Type B pancreatic cell (in vitro differentiated cells): ENCODE data around the gene KCTD16. TPM values are rescaled to one million over a fixed set of nuclear protein-coding genes. Genes with fewer than 3 reads are reported as not detected.

Experiments
- DNase-seq: peaks from one replicate; pipeline ENCODE4 v3.0.0; 2021; ENCODE audit warnings: mixed read lengths; ENCODE audit not compliant: unreplicated experiment; ENCODE audit errors: extremely low spot score
- H3K27ac Mint-ChIP-seq: 2 replicates; pipeline ENCODE4 v1.8.0; 2021; ENCODE audit warnings: mild to moderate bottlenecking, mixed read lengths
- H3K27me3 Mint-ChIP-seq: 2 replicates; pipeline ENCODE4 v1.8.0; 2021; ENCODE audit warnings: mixed read lengths
- H3K36me3 Mint-ChIP-seq: 2 replicates; pipeline ENCODE4 v1.8.0; 2021; ENCODE audit warnings: mixed read lengths
- H3K4me1 Mint-ChIP-seq: one replicate; pipeline ENCODE4 v1.8.0; 2021; ENCODE audit warnings: mixed read lengths; ENCODE audit not compliant: unreplicated experiment
- H3K4me3 Mint-ChIP-seq: 2 replicates; pipeline ENCODE4 v1.8.0; 2021; ENCODE audit warnings: mild to moderate bottlenecking, mixed read lengths
- H3K9me3 Mint-ChIP-seq: 2 replicates; pipeline ENCODE4 v1.8.0; 2021; ENCODE audit warnings: mixed read lengths
- total RNA-seq: library from RNA; stranded (reverse); gene quantifications from 2 replicates; pipeline ENCODE4 v1.2.1, GENCODE V29; 2021; ENCODE audit warnings: low replicate concordance
- TF ChIP-seq, protein P1 (sequence below): fragments of 200-600 bp; sonication (generic); conservative IDR thresholded peaks from 2 replicates; pipeline ENCODE4 v1.5.0; 2021; ENCODE audit warnings: antibody characterized with exemption, mild to moderate bottlenecking

Gene KCTD16
- total RNA-seq, 1 donor from 2014 or later, result 3.0 TPM

DNA sequence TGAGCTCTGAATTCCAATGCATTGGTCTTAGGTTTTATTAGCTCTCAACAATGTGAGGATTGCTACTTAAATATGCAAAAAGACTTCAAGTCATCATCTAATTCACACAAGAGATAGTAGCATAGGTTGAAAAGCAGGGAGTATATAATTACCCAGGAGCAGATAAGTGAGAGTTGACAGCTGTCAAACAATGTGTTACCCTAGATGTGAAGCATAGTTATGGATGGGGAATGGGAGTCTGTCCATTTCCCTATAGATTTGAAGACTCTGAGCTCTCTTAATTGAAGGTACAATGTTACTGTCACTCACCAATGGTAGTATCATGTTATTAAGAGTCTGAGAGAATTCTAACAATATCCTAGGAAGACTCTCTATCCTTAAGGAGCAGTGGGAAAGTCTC lies 160.7 kb downstream of the KCTD16 start:
- TF ChIP-seq, protein P1, sequence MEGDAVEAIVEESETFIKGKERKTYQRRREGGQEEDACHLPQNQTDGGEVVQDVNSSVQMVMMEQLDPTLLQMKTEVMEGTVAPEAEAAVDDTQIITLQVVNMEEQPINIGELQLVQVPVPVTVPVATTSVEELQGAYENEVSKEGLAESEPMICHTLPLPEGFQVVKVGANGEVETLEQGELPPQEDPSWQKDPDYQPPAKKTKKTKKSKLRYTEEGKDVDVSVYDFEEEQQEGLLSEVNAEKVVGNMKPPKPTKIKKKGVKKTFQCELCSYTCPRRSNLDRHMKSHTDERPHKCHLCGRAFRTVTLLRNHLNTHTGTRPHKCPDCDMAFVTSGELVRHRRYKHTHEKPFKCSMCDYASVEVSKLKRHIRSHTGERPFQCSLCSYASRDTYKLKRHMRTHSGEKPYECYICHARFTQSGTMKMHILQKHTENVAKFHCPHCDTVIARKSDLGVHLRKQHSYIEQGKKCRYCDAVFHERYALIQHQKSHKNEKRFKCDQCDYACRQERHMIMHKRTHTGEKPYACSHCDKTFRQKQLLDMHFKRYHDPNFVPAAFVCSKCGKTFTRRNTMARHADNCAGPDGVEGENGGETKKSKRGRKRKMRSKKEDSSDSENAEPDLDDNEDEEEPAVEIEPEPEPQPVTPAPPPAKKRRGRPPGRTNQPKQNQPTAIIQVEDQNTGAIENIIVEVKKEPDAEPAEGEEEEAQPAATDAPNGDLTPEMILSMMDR, result no peak

DNA sequence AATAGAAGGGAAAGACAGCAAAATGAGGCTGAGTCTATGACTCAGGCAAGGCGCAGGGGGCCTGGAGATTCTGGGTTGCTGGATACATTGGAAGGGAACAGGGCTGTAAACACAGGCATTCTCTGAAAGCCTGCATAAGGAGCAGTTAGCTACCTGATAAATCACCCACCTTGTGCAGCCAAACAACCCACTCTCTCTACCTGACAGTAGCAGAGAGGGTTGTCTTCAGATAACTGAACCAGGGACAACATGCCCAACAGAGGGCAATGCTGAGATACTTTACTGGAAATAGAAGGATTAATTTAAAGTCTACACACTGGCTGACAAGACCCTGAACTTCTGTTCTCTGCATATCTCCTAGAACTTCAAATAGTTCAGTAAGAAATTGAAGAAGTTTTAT lies 161.6 kb downstream of the KCTD16 start:
- H3K9me3 Mint-ChIP-seq, result no peaks in the 10 kb centered on the region
- H3K4me3 Mint-ChIP-seq, result no peak overlapping the region
- H3K4me1 Mint-ChIP-seq, result peaks cover 3% of the 10 kb centered on the region
- DNase-seq, result no peak
- TF ChIP-seq, protein P1, result peak; percentile 36
- H3K27ac Mint-ChIP-seq, result no peak overlapping the region
- no peaks in the 10 kb centered on the region for H3K27me3 Mint-ChIP-seq
- no peaks in the 10 kb centered on the region for H3K36me3 Mint-ChIP-seq

More for the DNA sequence above, 160.7 kb downstream of the KCTD16 start:
- Mint-ChIP-seq H3K36me3 (no peaks in the 10 kb centered on the region), H3K9me3 (no peaks in the 10 kb centered on the region), H3K4me1 (peaks cover 3% of the 10 kb centered on the region), H3K4me3 (no peak overlapping the region), H3K27me3 (no peaks in the 10 kb centered on the region), H3K27ac (no peak overlapping the region)
- DNase-seq, result no peak

DNA sequence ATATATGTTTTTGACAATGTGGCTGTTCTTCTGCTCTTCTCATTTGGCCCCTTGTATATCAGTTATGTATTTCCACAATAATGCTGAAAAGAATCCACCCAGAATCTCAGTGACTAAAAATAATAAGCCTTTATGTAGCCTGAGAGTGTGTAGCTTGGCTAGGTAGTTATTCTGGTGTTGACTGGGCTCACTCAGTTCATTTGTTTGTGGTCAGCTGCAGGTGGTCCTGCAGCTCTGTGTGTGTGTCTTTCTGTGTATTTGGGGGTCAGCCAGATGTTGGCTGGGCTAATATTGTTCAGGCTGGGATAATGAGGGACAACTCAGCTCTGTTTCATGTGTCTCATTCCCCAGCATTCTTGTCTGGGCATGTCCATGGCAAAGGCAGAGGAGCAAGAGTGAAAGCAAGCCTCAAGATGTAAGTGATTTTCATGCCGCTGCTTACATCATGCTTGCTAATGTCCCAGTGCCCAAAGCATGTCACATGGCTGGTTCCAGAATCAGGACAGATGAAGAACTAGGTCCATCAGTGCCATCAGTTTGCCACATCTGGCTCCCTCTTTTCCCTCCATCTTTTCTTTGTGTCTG lies 162.8 kb downstream of the KCTD16 start:
- no peaks in the 10 kb centered on the region for H3K36me3 Mint-ChIP-seq
- H3K4me3 Mint-ChIP-seq, result no peak overlapping the region
- TF ChIP-seq, protein P1, result no peak
- no peaks in the 10 kb centered on the region for H3K9me3 Mint-ChIP-seq
- H3K27me3 Mint-ChIP-seq, result no peaks in the 10 kb centered on the region
- DNase-seq, result no peak
- H3K4me1 Mint-ChIP-seq, result peaks cover 3% of the 10 kb centered on the region
- no peak overlapping the region for H3K27ac Mint-ChIP-seq

DNA sequence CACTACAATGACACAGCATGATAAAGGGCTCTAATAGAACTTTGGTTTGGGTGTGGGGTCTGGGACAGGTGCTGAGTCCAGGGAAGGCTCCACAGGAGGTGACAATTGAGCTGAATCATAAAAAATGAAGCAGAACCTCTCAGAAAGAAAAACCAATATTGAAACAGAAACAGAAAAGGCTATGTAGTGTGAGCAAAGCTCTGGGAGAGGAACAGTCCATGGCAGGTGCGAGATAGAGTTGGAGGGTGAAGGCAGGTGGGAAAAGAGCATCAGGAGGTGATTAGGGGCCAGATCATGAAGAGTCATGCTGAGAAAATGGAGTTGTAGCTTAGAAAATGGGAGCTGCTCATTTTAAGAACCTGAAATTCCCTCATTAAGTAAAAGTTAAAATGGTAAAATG lies 164.9 kb downstream of the KCTD16 start:
- no peak for DNase-seq
- Mint-ChIP-seq H3K27me3 (peaks cover 3% of the 10 kb centered on the region), H3K36me3 (no peaks in the 10 kb centered on the region), H3K9me3 (no peaks in the 10 kb centered on the region), H3K4me3 (no peak overlapping the region), H3K27ac (no peak overlapping the region), H3K4me1 (peaks cover 3% of the 10 kb centered on the region)
- TF ChIP-seq, protein P1, result no peak

DNA sequence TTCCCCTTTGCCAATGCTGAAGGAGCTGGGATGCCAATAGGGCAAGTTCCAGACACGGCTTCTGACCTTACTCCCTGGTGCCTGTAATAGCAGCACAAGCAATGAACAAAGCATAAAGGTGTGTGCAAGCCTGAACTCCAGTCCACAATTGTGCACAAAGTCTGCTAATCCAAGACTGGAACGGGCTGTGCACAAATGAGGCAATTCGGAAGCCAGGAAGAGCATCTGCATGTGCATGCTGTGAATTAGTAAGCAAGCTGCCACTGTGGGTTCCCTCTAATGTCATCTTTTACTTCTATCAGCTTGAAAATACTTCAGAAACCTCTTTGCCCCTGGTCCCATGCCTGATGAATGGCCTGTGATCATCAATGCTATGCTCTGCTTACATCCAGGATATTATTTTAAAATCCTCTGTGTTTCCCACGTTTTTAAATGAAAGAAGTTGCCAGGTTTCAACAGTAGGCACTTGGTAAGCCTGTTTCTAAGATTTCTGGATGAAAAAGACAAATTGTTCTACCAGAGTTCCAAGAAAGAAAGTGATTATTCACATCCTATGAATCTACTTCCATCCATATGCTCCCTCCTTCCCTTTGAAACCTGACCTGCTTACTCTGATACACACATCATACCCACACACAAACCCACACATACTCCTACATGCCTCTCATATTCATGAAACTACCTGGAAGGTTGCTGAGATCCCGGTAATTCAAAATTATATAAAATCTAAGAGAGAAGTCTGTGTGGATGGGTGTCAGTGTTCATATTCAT lies 165.7 kb downstream of the KCTD16 start:
- Mint-ChIP-seq H3K36me3 (no peaks in the 10 kb centered on the region), H3K27ac (no peak overlapping the region), H3K9me3 (no peaks in the 10 kb centered on the region), H3K4me3 (no peak overlapping the region), H3K4me1 (peaks cover 3% of the 10 kb centered on the region), H3K27me3 (peaks cover 3% of the 10 kb centered on the region)
- TF ChIP-seq, protein P1, result no peak
- DNase-seq, result no peak
